HEK293 (cell line): ENCODE data around the gene ZNF521.

Experiments used
- CTCF ChIA-PET: fragments of 350-600 bp; formaldehyde crosslinking; extraction: SDS; loops from one replicate; lab custom pipeline; 2021; ENCODE audit warnings: antibody characterized with exemption; lab: Yijun Ruan, JAX
- POLR2A ChIA-PET: fragments of 300-600 bp; formaldehyde crosslinking; extraction: SDS; loops from one replicate; lab custom pipeline; 2020; ENCODE audit warnings: antibody characterized with exemption, inconsistent platforms; lab: Yijun Ruan, JAX
- H3K27ac ChIP-seq: fragments of 200-500 bp; sonication (Bioruptor generic); 2 replicates; pipeline ENCODE4 v1.5.1; 2014; ENCODE audit warnings: low read depth, low read length, control low read depth, inconsistent platforms; ENCODE audit errors: extremely low read depth
- H3K36me3 ChIP-seq, 2 experiments: fragments of 200-500 bp in 1 of 2; sonication (Bioruptor generic) in 1 of 2; 1 replicate in 1 of 2; 2 replicates in 1 of 2; pipeline ENCODE4 v1.5.1; 2014 to 2017; ENCODE audit warnings: inconsistent platforms in 2 of 2, low read length in 2 of 2; ENCODE audit not compliant: control insufficient read depth in 2 of 2, insufficient read depth in 1 of 2
- H3K4me1 ChIP-seq: fragments of 200-500 bp; sonication (Bioruptor generic); 2 replicates; pipeline ENCODE4 v1.5.1; 2014; ENCODE audit warnings: mild to moderate bottlenecking, low read length, inconsistent platforms; ENCODE audit not compliant: control insufficient read depth, insufficient read depth
- H3K4me3 ChIP-seq: 2 replicates; pipeline ENCODE4 v1.5.1; 2011; ENCODE audit warnings: low read depth, mild to moderate bottlenecking, control low read depth, low read length, moderate library complexity
- H3K9me3 ChIP-seq: fragments of 200-500 bp; sonication (Bioruptor generic); 2 replicates; pipeline ENCODE4 v1.5.1; 2014; ENCODE audit warnings: low read depth, low read length, inconsistent platforms; ENCODE audit not compliant: control insufficient read depth, insufficient read depth
- KLF10 ChIP-seq: fragments of 450-650 bp; IDR thresholded peaks from 2 replicates; pipeline ENCODE4 v1.5.1; 2018; ENCODE audit warnings: missing biosample characterization, mild to moderate bottlenecking, missing genetic modification characterization
- PRDM1 ChIP-seq: fragments of 450-650 bp; formaldehyde crosslinking; IDR thresholded peaks from 2 replicates; pipeline ENCODE4; 2016; ENCODE audit warnings: missing biosample characterization, missing genetic modification characterization
- TRIM28 ChIP-seq: IDR thresholded peaks from 2 replicates; pipeline ENCODE4 v1.6.1; 2011; ENCODE audit warnings: low read length, control low read depth, borderline replicate concordance
- ZBTB26 ChIP-seq: fragments of 450-650 bp; formaldehyde crosslinking; optimal IDR thresholded peaks from 2 replicates; pipeline ENCODE3; 2016; ENCODE audit warnings: missing biosample characterization, mild to moderate bottlenecking, missing genetic modification characterization
- ZBTB44 ChIP-seq: fragments of 450-650 bp; IDR thresholded peaks from 2 replicates; pipeline ENCODE4 v1.5.1; 2018; ENCODE audit warnings: missing biosample characterization, mild to moderate bottlenecking, missing genetic modification characterization
- ZNF146 ChIP-seq: fragments of 450-650 bp; formaldehyde crosslinking; IDR thresholded peaks from 2 replicates; pipeline ENCODE4 v1.5.1; 2016; ENCODE audit warnings: missing biosample characterization, missing genetic modification characterization
- ZNF175 ChIP-seq: fragments of 450-650 bp; formaldehyde crosslinking; IDR thresholded peaks from 2 replicates; pipeline ENCODE4 v1.5.1; 2016; ENCODE audit warnings: missing biosample characterization, missing genetic modification characterization
- ZNF18 ChIP-seq: fragments of 450-650 bp; formaldehyde crosslinking; IDR thresholded peaks from 2 replicates; pipeline ENCODE4 v1.5.1; 2016; ENCODE audit warnings: missing biosample characterization, missing genetic modification characterization
- ZNF223 ChIP-seq: fragments of 450-650 bp; formaldehyde crosslinking; IDR thresholded peaks from 2 replicates; pipeline ENCODE4 v1.5.1; 2016; ENCODE audit warnings: missing biosample characterization, missing genetic modification characterization
- ZNF350 ChIP-seq: fragments of 450-650 bp; formaldehyde crosslinking; IDR thresholded peaks from 2 replicates; pipeline ENCODE4 v1.5.0; 2017; ENCODE audit warnings: missing biosample characterization, mild to moderate bottlenecking, missing genetic modification characterization
- ZNF37A ChIP-seq: fragments of 450-650 bp; IDR thresholded peaks from 2 replicates; pipeline ENCODE4 v1.5.1; 2018; ENCODE audit warnings: missing biosample characterization, missing genetic modification characterization
- ZNF501 ChIP-seq: fragments of 450-650 bp; formaldehyde crosslinking; IDR thresholded peaks from 2 replicates; pipeline ENCODE4 v1.5.1; 2016; ENCODE audit warnings: missing biosample characterization, missing genetic modification characterization
- ZNF529 ChIP-seq: fragments of 450-650 bp; formaldehyde crosslinking; IDR thresholded peaks from 2 replicates; pipeline ENCODE4 v1.5.1; 2017; ENCODE audit warnings: missing genetic modification characterization, missing biosample characterization; ENCODE audit not compliant: insufficient replicate concordance
- ZNF530 ChIP-seq: fragments of 450-650 bp; formaldehyde crosslinking; IDR thresholded peaks from 2 replicates; pipeline ENCODE4 v1.5.1; 2016; ENCODE audit warnings: low read depth, missing biosample characterization, missing genetic modification characterization
- ZNF548 ChIP-seq: fragments of 450-650 bp; formaldehyde crosslinking; IDR thresholded peaks from 2 replicates; pipeline ENCODE4 v1.5.1; 2016; ENCODE audit warnings: missing biosample characterization, missing genetic modification characterization
- ZNF558 ChIP-seq: fragments of 450-650 bp; formaldehyde crosslinking; IDR thresholded peaks from 2 replicates; pipeline ENCODE4 v1.5.1; 2016; ENCODE audit warnings: missing biosample characterization, missing genetic modification characterization
- ZNF623 ChIP-seq: fragments of 450-650 bp; formaldehyde crosslinking; IDR thresholded peaks from 2 replicates; pipeline ENCODE4 v1.5.1; 2016; ENCODE audit warnings: missing biosample characterization, missing genetic modification characterization
- ZNF654 ChIP-seq: fragments of 450-650 bp; formaldehyde crosslinking; IDR thresholded peaks from 2 replicates; pipeline ENCODE4 v1.5.1; 2016; ENCODE audit warnings: low read depth, missing biosample characterization, missing genetic modification characterization
- ZNF664 ChIP-seq: fragments of 450-650 bp; formaldehyde crosslinking; IDR thresholded peaks from 2 replicates; pipeline ENCODE4 v1.5.1; 2016; ENCODE audit warnings: missing biosample characterization, missing genetic modification characterization
- ZSCAN30 ChIP-seq: fragments of 450-650 bp; IDR thresholded peaks from 2 replicates; pipeline ENCODE4 v1.5.1; 2018; ENCODE audit warnings: missing biosample characterization, mild to moderate bottlenecking, missing genetic modification characterization, moderate library complexity

The ZNF521 gene

GRCh38 chr18:25075331-25075730, 276.6 kb downstream of the ZNF521 start:
- H3K27ac ChIP-seq: no peak overlapping the region
- H3K4me3 ChIP-seq: no peak overlapping the region
- TF ChIP-seq ZNF146 (tag by site-specific recombination) (no peak), ZNF529 (tag by site-specific recombination) (no peak), ZNF623 (tag by site-specific recombination) (no peak)
- TF ChIP-seq, all 188 proteins: peak for 0
- no peaks in the 10 kb centered on the region for H3K36me3 ChIP-seq
- ChIA-PET CTCF (no interaction called here), POLR2A (no interaction called here)
- H3K4me1 ChIP-seq: no peaks in the 10 kb centered on the region
- no peaks in the 10 kb centered on the region for H3K9me3 ChIP-seq

- Histone ChIP-seq H3K4me3 (no peak overlapping the region), H3K4me1 (no peaks in the 10 kb centered on the region), H3K9me3 (no peaks in the 10 kb centered on the region), H3K36me3 (no peaks in the 10 kb centered on the region), H3K27ac (no peak overlapping the region)
- TF ChIP-seq ZNF530 (tag by site-specific recombination) (no peak), ZNF654 (no peak), ZNF501 (tag by site-specific recombination) (no peak)
- CTCF ChIA-PET: no interaction called here
- POLR2A ChIA-PET: no interaction called here
Observed at GRCh38 chr18:25074925-25075324, 277.0 kb downstream of the ZNF521 start.

GRCh38 chr18:25072205-25072604, 279.8 kb downstream of the ZNF521 start:
- Histone ChIP-seq H3K4me1 (no peaks in the 10 kb centered on the region), H3K4me3 (no peak overlapping the region), H3K27ac (no peak overlapping the region), H3K36me3 (no peaks in the 10 kb centered on the region), H3K9me3 (no peaks in the 10 kb centered on the region)
- POLR2A ChIA-PET: no interaction called here
- CTCF ChIA-PET: no interaction called here
- TF ChIP-seq PRDM1 (tag by site-specific recombination): no peak
- TF ChIP-seq ZNF37A (tag by site-specific recombination): no peak
- no peak for TF ChIP-seq ZNF175 (tag by site-specific recombination)
- TF ChIP-seq ZNF223 (tag by site-specific recombination): no peak

- TF ChIP-seq ZNF18 (tag by site-specific recombination): no peak
- TF ChIP-seq ZNF558 (tag by site-specific recombination): no peak
- TF ChIP-seq ZNF350 (tag by site-specific recombination): no peak
- no peak for TF ChIP-seq ZBTB26 (tag by site-specific recombination)
- TF ChIP-seq ZSCAN30 (tag by site-specific recombination): no peak
- TF ChIP-seq ZNF548 (tag by site-specific recombination): no peak
- no peak for TF ChIP-seq ZNF664 (tag by site-specific recombination)
- no peak for TF ChIP-seq KLF10 (tag by site-specific recombination)
- no peak for TF ChIP-seq TRIM28
- no peak for TF ChIP-seq ZBTB44 (tag by site-specific recombination)
- POLR2A ChIA-PET: no interaction called here
- CTCF ChIA-PET: interaction anchor here (0.6 to 0.7 kb wide), 2 partner anchors 218 to 1615 kb away, joined by 3 to 5 read pairs; no protein-coding TSS in a partner anchor
- Histone ChIP-seq H3K9me3 (no peaks in the 10 kb centered on the region), H3K27ac (no peak overlapping the region), H3K4me3 (no peak overlapping the region), H3K36me3 (no peaks in the 10 kb centered on the region), H3K4me1 (no peaks in the 10 kb centered on the region)
Observed at GRCh38 chr18:25067275-25068025, 284.5 kb downstream of the ZNF521 start.
